Mesothelial cell of epicardium (in vitro differentiated cells): ENCODE results near the gene SCN9A. TPM values are rescaled to one million over a fixed set of nuclear protein-coding genes. Genes with fewer than 3 reads are reported as not detected.

ENCODE experiments used
- DNase-seq, 2 experiments: peaks; one replicate each; pipeline ENCODE4 v3.0.0; 2021; ENCODE audit warnings: low spot score in 2 of 2; ENCODE audit not compliant: unreplicated experiment in 2 of 2
- H3K27ac Mint-ChIP-seq: 2 replicates; pipeline ENCODE4 v1.8.0; 2021; ENCODE audit warnings: mixed read lengths
- H3K27me3 Mint-ChIP-seq: 2 replicates; pipeline ENCODE4 v1.8.0; 2021; ENCODE audit warnings: low read depth, mixed read lengths
- H3K36me3 Mint-ChIP-seq: 2 replicates; pipeline ENCODE4 v1.8.0; 2021; ENCODE audit warnings: mixed read lengths
- H3K4me1 Mint-ChIP-seq: 2 replicates; pipeline ENCODE4 v1.8.0; 2021; ENCODE audit warnings: mixed read lengths
- H3K4me3 Mint-ChIP-seq: 2 replicates; pipeline ENCODE4 v1.8.0; 2021; ENCODE audit warnings: mild to moderate bottlenecking, moderate library complexity, mixed read lengths
- H3K9me3 Mint-ChIP-seq: 2 replicates; pipeline ENCODE4 v1.8.0; 2021; ENCODE audit warnings: mixed read lengths
- total RNA-seq: library from RNA; stranded (reverse); gene quantifications from 3 replicates; pipeline ENCODE4 v1.2.1, GENCODE V29; 2021
- TF ChIP-seq, protein P1 (sequence below): fragments of 200-600 bp; sonication (generic); IDR thresholded peaks from one replicate; pipeline ENCODE4 v1.5.0; 2021; ENCODE audit warnings: antibody characterized with exemption; ENCODE audit not compliant: unreplicated experiment

SCN9A gene
- total RNA-seq, 1 donor from 2014 or later: 2.5 TPM

DNA sequence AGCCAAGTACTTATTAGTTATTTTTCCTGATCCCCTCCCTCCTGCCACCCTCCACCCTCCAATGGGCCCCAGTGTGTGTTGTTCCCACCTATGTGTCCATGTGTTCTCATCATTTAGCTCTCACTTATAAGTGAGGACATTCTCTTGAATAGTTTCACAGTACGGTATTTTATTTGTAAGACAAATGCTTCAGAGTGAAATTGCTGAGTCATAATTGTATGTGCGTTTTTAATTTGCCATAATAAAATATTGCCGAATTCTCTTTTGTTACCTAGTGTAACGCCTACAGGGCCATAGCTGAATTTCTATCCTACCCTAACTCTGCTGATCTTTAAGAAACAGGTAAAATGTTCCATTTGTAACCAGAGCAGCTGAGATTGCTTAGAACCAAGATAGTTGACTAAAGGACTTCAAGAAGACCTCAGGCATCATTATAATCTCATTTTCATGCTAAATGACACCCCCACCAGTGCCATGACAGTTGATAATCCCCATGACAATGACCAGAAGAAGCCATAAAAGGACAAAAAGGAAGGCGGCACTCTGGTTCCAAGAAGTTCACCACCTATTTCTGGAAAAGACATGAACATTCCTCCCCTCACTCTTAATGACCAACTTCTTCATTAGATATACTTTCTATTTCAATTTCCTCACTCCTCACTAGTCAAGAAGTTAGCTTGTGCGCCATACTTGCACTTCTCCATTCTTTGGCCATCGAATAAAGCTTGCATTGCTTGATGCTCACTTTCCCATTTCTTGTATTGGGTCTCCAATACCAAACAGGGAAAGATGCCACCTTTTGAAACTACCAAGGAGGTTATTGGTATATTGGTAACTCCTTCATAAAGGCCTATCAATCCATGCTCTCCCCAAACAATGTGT, 18.4 kb downstream of the SCN9A start:
- no peak overlapping the region for H3K4me3 Mint-ChIP-seq

DNA sequence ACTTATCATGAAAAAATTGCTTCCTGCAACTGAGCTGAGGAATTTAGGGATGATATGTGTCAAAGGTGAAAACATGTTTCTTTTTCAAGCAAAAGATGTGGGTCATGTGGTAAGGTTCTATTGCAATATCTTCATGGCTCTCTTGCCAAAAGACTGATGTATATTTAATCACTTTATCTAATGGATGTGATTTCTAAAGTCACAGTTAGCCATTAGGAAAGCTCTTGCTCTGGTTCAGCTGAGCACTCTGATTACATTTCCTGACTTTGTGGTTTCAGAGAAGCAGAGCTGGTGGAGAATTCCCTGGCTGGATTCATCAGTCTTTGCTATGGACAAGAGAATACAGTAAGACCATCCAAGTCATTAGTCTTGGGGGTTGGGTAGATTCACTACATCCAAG, 24.4 kb downstream of the SCN9A start:
- H3K36me3 Mint-ChIP-seq: no peaks in the 10 kb centered on the region
- H3K9me3 Mint-ChIP-seq: no peaks in the 10 kb centered on the region

More for the DNA sequence above, 18.4 kb downstream of the SCN9A start:
- Mint-ChIP-seq H3K27ac (no peak overlapping the region), H3K27me3 (no peaks in the 10 kb centered on the region), H3K36me3 (no peaks in the 10 kb centered on the region), H3K9me3 (no peaks in the 10 kb centered on the region), H3K4me1 (no peaks in the 10 kb centered on the region)
- TF ChIP-seq, protein P1, sequence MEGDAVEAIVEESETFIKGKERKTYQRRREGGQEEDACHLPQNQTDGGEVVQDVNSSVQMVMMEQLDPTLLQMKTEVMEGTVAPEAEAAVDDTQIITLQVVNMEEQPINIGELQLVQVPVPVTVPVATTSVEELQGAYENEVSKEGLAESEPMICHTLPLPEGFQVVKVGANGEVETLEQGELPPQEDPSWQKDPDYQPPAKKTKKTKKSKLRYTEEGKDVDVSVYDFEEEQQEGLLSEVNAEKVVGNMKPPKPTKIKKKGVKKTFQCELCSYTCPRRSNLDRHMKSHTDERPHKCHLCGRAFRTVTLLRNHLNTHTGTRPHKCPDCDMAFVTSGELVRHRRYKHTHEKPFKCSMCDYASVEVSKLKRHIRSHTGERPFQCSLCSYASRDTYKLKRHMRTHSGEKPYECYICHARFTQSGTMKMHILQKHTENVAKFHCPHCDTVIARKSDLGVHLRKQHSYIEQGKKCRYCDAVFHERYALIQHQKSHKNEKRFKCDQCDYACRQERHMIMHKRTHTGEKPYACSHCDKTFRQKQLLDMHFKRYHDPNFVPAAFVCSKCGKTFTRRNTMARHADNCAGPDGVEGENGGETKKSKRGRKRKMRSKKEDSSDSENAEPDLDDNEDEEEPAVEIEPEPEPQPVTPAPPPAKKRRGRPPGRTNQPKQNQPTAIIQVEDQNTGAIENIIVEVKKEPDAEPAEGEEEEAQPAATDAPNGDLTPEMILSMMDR: no peak
- no peak for DNase-seq

DNA sequence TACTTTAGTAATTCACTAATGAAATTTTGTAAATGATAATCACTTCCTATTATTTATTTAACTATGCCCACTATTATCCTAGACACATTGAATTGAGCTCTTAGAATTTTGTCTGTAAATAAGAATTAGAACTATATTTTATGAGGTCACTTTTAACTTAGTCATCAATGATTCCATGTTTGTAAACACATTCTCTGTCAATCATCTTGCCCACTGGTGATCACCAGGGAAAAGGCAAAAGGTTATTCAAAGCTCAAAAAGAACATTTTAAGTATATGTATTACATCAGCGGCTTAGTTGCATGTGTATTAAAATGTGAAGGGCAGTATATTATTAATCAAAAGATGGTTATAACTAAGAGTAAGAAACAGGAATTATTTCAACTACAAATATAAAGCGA, 25.2 kb downstream of the SCN9A start:
- Mint-ChIP-seq H3K27me3 (peaks cover 16% of the 10 kb centered on the region), H3K27ac (no peak overlapping the region)

More for the DNA sequence above, 24.4 kb downstream of the SCN9A start:
- no peak for DNase-seq
- Mint-ChIP-seq H3K27me3 (peaks cover 12% of the 10 kb centered on the region), H3K4me3 (no peak overlapping the region), H3K4me1 (no peaks in the 10 kb centered on the region), H3K27ac (no peak overlapping the region)
- TF ChIP-seq, protein P1: no peak

DNA sequence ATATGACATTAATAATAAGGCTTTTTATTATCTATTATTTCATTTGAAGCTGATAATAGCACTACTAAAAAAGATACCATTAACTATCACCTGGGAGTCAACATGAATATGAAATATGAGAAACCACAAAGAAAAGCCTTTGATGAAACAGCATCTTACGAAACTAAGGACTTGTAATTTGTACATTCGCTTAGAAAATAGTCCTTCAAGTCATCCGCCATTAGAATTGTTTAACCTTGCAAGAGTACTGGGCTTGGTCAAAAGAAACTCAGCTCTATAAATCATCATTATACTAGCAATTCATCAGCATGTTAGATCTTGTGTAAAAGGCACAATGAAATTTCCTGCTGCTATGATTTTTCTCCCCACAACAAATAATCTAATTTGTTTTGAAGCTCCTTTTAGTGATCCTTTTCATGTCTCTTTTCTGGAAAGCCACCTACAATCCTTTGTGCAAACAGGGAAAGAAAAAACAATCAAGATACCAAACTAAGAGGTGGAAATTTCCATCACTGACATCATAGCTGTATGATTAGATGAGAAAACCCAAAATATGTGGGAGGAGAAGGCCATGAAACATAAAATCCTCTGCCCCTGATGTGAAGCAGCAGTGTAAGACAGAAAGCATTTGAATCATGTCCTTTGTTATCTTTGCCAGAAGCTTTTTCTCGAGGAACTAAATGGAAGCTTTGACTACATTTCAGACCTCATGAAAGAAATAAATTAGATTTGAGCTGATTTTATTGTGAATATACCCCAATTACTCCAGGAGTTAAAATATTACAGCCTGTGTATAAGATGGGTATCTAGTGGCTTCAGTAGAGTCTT, 31.2 kb downstream of the SCN9A start:
- Mint-ChIP-seq H3K27me3 (peaks cover 19% of the 10 kb centered on the region), H3K36me3 (no peaks in the 10 kb centered on the region), H3K27ac (no peak overlapping the region), H3K9me3 (no peaks in the 10 kb centered on the region), H3K4me3 (no peak overlapping the region), H3K4me1 (peaks cover 7% of the 10 kb centered on the region)
- no peak for DNase-seq
- TF ChIP-seq, protein P1: no peak

More for the DNA sequence above, 25.2 kb downstream of the SCN9A start:
- Mint-ChIP-seq H3K36me3 (no peaks in the 10 kb centered on the region), H3K9me3 (no peaks in the 10 kb centered on the region), H3K4me3 (no peak overlapping the region), H3K4me1 (no peaks in the 10 kb centered on the region)
- TF ChIP-seq, protein P1: no peak
- no peak for DNase-seq

DNA sequence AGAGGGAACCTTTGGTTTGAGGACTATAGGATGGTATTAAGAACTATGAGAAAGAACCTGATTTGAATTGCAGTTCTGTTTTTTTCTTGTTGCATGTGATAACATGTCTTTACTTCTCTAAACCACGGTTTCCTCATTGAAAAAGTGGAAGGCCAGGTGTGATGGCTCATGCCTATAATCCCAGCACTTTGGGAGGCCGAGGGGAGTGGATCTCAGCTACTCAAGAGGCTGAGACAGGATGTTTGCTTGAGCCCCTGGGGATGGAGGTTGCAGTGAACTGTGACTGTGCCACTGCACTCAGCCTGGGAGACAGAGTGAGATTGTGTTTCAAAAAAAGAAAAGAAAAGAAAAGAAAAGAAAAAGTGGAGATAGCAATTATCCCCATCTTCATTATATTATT, 32.3 kb downstream of the SCN9A start:
- Mint-ChIP-seq H3K27ac (no peak overlapping the region), H3K27me3 (peaks cover 18% of the 10 kb centered on the region)
- no peak for DNase-seq

More for the DNA sequence above, 32.3 kb downstream of the SCN9A start:
- Mint-ChIP-seq H3K4me3 (no peak overlapping the region), H3K4me1 (peaks cover 7% of the 10 kb centered on the region), H3K9me3 (no peaks in the 10 kb centered on the region), H3K36me3 (no peaks in the 10 kb centered on the region)
- TF ChIP-seq, protein P1: no peak
